Vagina (tissue), 2 donors: Measurements from ENCODE around the gene TMSB15A.

Experiments
- POLR2A ChIP-seq, 2 donors: fragments of 450-650 bp; IDR thresholded peaks; one replicate each; pipeline ENCODE4 v1.6.1; 2017; ENCODE audit warnings: antibody characterized with exemption in 2 of 2, mild to moderate bottlenecking in 2 of 2, moderate library complexity in 2 of 2
- TF ChIP-seq, protein P1 (sequence below), 3 experiments: fragments of 450-650 bp in 2 of 3; fragments of 200-600 bp in 1 of 3; sonication (generic) in 1 of 3; IDR thresholded peaks; one replicate each; pipeline ENCODE4 v1.5.1; 2017 to 2019; ENCODE audit warnings: antibody characterized with exemption in 3 of 3, mild to moderate bottlenecking in 2 of 3, moderate library complexity in 2 of 3

- TF ChIP-seq, protein P1, sequence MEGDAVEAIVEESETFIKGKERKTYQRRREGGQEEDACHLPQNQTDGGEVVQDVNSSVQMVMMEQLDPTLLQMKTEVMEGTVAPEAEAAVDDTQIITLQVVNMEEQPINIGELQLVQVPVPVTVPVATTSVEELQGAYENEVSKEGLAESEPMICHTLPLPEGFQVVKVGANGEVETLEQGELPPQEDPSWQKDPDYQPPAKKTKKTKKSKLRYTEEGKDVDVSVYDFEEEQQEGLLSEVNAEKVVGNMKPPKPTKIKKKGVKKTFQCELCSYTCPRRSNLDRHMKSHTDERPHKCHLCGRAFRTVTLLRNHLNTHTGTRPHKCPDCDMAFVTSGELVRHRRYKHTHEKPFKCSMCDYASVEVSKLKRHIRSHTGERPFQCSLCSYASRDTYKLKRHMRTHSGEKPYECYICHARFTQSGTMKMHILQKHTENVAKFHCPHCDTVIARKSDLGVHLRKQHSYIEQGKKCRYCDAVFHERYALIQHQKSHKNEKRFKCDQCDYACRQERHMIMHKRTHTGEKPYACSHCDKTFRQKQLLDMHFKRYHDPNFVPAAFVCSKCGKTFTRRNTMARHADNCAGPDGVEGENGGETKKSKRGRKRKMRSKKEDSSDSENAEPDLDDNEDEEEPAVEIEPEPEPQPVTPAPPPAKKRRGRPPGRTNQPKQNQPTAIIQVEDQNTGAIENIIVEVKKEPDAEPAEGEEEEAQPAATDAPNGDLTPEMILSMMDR (IDR thresholded peaks at IDR 0.05), result no peak
- TF ChIP-seq POLR2A (IDR thresholded peaks at IDR 0.05), result no peak
Measured at GRCh38 chrX:102517326-102517725, 787 bp upstream of the TMSB15A start.
